ENCODE measurements around the gene DNAH14.
A peak's percentile ranks its signal among the peaks of the same experiment; 100 is the strongest.
"Not testable (repeated sequence)": the region's sequence is repeated elsewhere in the genome, so short reads cannot be mapped to it uniquely, and the experiment has no call there.

The DNAH14 gene

GRCh38 chr1:224922404-224923164 lies 6.9 kb upstream of the DNAH14 start:
- peak; percentile 37 for DNase-seq

- DNase-seq: no peak
Measured at GRCh38 chr1:224923726-224924125, 5.7 kb upstream of the DNAH14 start.

DNA sequence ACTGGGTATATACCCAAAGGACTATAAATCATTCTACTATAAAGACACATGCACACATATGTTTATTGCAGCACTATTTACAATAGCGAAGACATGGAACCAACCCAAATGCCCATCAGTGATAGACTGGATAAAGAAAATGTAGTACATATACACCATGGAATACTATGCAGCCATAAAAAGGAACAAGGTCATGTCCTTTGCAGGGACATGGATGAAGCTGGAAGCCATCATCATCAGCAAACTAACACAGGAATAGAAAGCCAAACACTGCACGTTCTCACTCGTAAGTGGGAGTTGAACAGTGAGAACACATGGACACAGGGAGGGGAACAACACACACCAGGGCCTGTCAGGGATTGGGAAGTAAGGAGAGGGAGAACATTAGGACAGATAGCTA lies 1.8 kb upstream of the DNAH14 start:
- not testable (repeated sequence) for DNase-seq

DNA sequence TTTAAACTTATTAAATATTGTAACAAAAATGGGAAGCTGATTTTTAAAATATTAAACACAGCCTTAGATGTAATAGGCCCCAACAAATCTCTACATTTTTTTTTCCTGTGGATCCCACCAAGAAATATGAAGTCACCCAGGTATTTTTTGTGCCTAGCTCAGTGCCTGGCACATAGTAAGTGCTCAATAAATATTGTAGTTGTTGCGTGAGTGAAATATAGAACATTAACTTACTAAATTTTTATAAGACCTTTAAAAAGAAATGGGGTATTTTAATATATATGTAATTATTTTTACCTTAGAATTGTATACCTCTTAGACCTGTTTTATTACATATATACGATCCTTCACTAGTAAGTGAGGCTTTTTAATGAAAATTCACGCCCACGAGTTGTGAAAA lies 569 bp upstream of the DNAH14 start:
- no peak for DNase-seq

GRCh38 chr1:224931605-224932004 lies 2.1 kb downstream of the DNAH14 start:
- no peak for DNase-seq

DNA sequence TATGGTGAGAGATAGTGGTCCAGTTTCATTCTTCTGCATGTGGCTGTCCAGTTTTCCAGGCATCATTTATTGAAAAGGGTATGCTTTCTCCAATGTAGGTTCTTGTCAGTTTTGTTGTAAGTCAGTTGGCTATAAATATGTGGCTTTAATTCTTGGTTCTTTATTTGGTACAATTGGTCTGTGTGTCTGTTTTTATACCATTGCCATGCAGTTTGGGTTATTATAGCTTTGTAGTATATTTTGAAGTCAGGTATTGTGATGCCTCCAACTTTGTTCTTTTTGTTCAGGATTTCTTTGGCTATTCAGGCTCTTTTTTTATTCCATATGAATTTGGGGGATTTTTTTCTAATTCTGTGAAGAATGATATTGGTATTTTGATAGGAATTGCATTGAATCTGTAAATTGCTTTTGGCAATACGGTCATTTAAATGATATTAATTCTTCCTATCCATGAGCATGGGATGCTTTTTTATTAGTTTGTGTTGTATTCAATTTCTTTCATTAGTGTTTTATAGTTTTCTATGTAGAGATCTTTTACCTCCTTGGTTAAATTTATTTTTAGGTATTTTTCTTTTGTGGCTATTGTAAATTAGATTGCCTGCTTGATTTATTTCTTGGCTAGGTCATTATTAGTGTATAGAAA lies 3.3 kb downstream of the DNAH14 start:
- no peak for DNase-seq

DNA sequence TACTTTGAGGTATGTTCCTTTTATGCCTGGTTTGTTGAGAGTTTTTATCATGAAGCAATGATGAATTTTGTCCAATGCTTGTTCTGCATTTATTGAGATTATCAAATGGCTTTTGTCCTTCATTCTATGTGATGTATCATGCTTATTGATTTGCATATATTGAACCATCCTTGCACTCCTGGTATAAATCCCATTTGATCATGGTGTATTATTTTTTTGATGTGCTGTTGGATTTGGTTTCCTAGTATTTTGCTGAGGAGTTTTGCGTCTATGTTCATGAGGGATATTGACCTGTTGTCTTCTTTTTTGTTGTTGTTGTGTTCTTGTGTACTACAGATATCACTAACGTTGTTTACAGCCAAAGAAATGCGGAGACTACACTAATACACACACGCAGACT lies 4.1 kb downstream of the DNAH14 start:
- no peak for DNase-seq

DNA sequence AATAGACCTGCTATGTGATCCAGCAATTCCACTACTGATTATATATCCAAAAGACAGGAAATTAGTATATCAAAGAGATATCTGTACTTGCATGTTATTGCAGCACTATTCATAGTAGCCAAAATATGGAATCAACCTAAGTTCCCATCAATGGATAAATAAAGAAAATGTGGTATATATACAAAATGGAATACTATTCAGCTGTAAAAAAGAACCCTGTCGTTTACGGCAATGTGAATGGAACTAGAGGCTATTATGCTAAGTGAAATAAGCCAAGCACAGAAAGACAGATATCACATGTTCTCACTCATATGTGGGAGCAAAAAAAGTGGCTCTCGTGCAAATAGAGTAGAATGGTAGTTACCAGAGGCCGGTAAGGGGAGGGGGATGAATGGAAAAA lies 9.2 kb downstream of the DNAH14 start:
- no peak for DNase-seq

DNA sequence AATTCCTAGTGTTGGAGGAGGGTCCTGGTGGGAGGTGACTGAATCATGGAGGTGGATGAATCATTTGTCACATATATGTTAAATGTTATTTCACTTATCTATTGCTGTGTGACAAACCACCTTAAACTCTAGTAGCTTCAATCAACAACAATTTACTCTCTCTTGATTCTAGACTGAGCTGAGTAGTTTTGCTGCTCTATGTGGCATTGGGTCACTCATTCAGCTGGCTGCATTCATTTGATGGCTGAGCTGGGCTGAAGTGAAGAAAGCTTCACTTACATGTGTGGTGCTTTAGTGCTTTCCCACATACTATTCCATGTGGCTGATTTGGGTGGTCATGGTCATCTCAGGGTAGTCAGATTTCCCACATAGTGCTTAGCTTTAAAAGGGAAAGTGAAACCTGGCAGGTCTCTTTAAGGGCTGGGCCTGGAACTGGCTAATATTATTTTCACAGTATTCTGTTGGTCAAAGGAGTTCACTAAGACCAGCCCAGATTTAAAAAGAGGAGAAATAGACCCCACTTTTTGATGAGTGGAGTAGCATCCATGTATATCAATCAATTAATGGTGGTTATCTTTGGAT lies 10.5 kb downstream of the DNAH14 start:
- DNase-seq: no peak

DNA sequence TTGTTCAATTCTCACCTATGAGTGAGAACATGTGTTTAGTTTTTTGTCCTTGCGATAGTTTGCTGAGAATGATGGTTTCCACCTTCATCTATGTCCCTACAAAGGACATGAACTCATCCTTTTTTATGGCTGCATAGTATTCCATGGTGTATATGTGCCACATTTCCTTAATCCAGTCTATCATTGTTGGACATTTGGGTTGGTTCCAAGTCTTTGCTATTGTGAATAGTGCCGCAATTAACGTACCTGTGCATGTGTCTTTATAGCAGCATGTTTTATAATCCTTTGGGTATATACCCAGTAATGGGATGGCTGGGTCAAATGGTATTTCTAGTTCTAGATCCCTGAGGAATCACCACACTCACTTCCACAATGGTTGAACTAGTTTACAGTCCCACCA lies 11.3 kb downstream of the DNAH14 start:
- DNase-seq: not testable (repeated sequence)

DNA sequence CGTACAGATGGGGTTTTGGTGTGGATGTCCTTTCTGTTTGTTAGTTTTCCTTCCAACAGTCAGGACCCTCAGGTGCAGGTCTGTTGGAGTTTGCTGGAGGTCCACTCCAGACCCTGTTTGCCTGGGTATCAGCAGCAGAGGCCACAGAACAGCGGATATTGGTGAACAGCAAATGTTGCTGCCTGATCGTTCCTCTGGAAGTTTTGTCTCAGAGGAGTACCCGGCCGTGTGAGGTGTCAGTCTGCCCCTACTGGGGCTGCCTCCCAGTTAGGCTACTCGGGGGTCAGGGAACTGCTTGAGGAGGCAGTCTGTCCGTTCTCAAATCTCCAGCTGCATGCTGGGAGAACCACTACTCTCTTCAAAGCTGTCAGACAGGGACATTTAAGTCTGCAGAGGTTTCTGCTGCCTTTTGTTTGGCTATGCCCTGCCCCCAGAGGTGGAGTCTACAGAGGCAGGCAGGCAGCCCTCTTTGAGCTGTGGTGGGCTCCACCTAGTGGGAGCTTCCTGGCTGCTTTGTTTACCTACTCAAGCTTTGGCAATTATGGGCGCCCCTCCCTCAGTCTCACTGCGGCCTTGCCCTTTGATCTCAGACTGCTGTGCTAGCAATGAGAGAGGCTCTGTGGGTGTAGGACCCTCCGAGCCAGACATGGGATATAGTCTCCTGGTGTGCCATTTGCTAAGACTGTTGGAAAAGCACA lies 16.3 kb downstream of the DNAH14 start:
- not testable (repeated sequence) for DNase-seq

GRCh38 chr1:224946349-224946691 lies 16.8 kb downstream of the DNAH14 start:
- not testable (repeated sequence) for DNase-seq

- DNase-seq: no peak
Measured at GRCh38 chr1:224957696-224958095, 28.2 kb downstream of the DNAH14 start.

DNA sequence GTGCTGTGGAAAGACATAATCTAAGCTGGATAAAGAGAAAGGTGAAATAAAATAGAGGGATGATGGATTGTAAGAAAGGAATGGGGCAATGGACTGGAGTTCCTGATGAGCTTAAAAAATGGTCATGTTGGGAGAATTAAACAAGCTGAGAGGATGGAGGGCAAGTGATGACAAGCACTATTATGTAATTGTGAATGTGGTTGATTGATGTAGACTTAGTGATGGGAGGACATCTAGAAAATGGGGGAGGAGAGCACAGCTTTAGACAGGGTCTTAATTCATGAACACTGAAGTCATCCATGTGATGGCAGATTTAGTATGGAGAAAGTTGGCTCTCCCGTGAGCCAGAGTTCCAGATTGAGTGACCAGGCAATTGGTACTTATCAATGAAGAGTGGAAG lies 29.0 kb downstream of the DNAH14 start:
- no peak for DNase-seq

- DNase-seq: no peak
Measured at GRCh38 chr1:224959115-224959514, 29.6 kb downstream of the DNAH14 start.

GRCh38 chr1:224959656-224960055 lies 30.2 kb downstream of the DNAH14 start:
- no peak for DNase-seq

DNA sequence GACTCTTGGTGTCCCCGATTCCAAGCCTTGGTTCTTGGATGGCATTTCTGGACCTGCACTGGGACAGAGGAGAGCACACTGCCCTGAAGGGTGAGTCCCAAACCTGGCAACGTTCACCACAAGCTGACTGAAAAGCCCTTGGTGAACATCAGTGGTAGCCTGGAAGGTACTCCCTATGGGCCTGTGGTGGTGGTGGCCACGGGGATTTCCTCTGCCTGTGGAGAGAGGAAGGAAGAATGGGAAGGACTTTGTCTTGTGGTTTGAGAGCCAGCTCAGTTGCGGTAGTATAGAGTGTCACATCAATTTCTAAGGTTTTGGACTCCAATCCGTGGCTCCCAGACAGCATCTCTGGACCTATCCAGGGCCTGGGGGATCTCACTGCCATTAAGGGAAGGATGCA lies 50.7 kb downstream of the DNAH14 start:
- no peak for DNase-seq

DNA sequence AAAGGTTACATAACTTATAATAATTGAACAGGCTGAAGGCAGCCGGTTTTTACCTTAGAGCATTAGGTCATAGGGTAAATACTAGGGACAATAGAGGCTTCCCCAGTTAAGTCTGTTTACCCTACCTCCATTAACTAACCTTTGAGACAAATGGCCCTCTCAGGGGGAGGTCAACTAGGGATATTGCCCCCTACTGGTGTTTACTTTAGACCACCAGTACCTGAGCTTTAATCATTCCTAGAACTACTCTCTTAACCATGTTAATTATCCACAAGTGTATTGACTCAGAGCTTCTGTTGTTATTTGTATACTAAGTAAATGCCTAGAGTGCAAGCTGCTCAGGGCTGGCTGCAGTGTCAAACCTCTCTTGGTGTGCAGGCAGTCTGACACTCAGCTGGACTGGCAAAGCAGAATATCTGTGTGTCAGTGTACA lies 52.5 kb downstream of the DNAH14 start:
- not testable (repeated sequence) for DNase-seq

DNA sequence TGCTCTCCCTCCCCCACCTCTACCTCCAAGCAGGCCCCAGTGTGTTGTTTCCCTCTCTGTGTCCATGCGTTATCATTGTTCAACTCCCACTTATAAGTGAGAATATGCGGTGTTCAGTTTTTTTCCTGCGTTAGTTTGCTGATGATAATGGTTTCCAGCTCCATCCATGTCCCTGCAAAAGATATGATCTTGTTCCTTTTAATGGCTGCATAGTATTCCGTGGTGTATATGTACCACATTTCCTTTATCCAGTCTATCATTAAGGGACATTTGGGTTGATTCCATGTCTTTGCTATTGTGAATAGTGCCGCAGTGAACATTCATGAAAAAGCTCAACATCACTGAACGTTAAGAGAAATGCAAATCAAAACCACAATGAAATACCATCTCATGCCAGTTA lies 58.6 kb downstream of the DNAH14 start:
- no peak for DNase-seq

- no peak for DNase-seq
Measured at GRCh38 chr1:224989615-224990014, 60.1 kb downstream of the DNAH14 start.

DNA sequence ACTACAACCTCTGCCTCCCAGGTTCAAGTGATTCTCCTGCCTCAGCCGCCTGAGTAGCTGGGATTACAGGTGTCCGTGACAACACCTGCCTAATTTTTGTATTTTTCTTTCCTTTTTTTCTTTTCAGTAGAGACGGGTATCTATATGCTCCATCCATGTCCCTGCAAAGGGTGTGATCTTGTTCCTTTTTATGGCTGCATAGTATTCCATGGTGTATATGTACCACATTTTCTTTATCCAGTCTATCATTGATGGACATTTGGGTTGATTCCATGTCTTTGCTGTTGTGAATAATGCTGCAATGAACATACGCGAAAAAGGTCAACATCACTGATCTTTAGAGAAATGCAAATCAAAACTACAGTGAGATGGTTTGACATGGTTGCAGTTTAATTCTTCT lies 62.1 kb downstream of the DNAH14 start:
- not testable (repeated sequence) for DNase-seq

DNA sequence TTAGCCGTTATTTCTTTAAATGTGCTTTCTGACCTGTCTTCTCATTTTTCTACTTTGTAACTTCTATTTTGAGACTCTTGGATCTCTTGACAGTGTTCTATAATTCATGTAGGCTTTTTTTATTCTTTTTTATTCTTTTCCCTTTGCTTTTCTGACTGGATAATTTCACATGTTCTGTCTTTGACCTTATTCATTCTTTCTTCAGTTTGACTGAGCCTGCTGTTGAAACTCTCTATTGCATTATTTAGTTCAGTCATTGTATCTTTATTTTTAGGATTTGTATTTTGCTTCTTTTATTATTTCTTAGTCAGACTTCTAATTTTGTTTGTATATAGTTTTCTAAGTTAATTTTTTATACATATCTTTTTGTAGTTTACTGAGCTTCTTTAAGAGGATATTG lies 66.1 kb downstream of the DNAH14 start:
- no peak for DNase-seq

- DNase-seq: no peak
Measured at GRCh38 chr1:224996266-224996665, 66.8 kb downstream of the DNAH14 start.

DNA sequence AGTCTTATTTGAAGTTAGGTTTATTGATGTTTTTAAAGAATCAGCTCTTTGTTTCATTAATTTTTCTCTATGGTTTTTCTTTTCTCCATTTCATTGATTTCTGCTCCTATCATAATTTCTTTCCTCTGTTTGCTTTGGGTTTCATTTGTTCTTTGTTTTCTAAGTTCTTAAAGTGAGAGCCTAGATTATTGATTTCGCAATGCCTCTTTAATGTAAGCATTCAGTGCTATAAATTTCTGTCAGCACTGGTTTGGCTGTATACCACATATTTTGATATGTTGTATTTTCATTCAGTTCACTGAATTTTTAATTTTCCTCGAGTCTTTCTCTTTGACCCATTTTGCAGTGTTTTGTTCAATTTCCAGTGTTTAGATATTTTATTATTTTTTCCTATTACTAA lies 68.7 kb downstream of the DNAH14 start:
- no peak for DNase-seq
